DOHH2 (cell line): ENCODE results near the gene SCN2B.

Experiments
- H3F3A ChIP-seq: fragments of 200-600 bp; sonication (generic), shearing (Covaris generic); 2 replicates; pipeline ENCODE4 v1.6.0; 2016; ENCODE audit warnings: antibody characterized with exemption, mild to moderate bottlenecking; ENCODE audit not compliant: control insufficient read depth, insufficient read depth
- H3K27ac ChIP-seq: fragments of 200-600 bp; sonication (generic); 2 replicates; pipeline ENCODE4 v1.5.1; 2014; ENCODE audit warnings: low read depth, mild to moderate bottlenecking, low read length, moderate library complexity
- H3K27me3 ChIP-seq: fragments of 200-600 bp; sonication (generic); 2 replicates; pipeline ENCODE4 v1.6.1; 2014; ENCODE audit warnings: mild to moderate bottlenecking, low read length, mixed read lengths; ENCODE audit not compliant: control insufficient read depth
- H3K36me3 ChIP-seq: fragments of 200-600 bp; sonication (generic); 2 replicates; pipeline ENCODE4 v1.6.1; 2014; ENCODE audit warnings: mild to moderate bottlenecking, low read length, moderate library complexity, mixed read lengths; ENCODE audit not compliant: control insufficient read depth
- H3K4me1 ChIP-seq: fragments of 200-600 bp; sonication (generic); 2 replicates; pipeline ENCODE4 v1.6.1; 2014; ENCODE audit warnings: mild to moderate bottlenecking, low read length, mixed read lengths; ENCODE audit not compliant: control insufficient read depth
- H3K4me2 ChIP-seq: fragments of 200-600 bp; sonication (generic); 2 replicates; pipeline ENCODE4 v1.6.0; 2014; ENCODE audit warnings: mild to moderate bottlenecking, low read length, moderate library complexity
- H3K4me3 ChIP-seq: fragments of 200-600 bp; sonication (generic); 2 replicates; pipeline ENCODE4 v1.5.1; 2014; ENCODE audit warnings: mild to moderate bottlenecking, low read length, mixed read lengths
- H3K79me2 ChIP-seq: fragments of 200-600 bp; sonication (generic); 2 replicates; pipeline ENCODE4 v1.6.1; 2014; ENCODE audit warnings: mild to moderate bottlenecking, low read length, mixed read lengths; ENCODE audit not compliant: control insufficient read depth
- H3K9me2 ChIP-seq: fragments of 200-600 bp; sonication (generic); replicated peaks from 2 replicates; pipeline ENCODE4 v1.6.1; 2014; ENCODE audit warnings: mild to moderate bottlenecking, low read length, mixed read lengths; ENCODE audit not compliant: control insufficient read depth
- H3K9me3 ChIP-seq: fragments of 200-600 bp; sonication (generic); 2 replicates; pipeline ENCODE4 v1.6.1; 2014; ENCODE audit warnings: antibody characterized with exemption, low read length, mixed read lengths; ENCODE audit not compliant: control insufficient read depth, insufficient read depth
- H4K20me1 ChIP-seq: fragments of 200-600 bp; sonication (generic); 2 replicates; pipeline ENCODE4 v1.6.0; 2014; ENCODE audit warnings: low read depth, mild to moderate bottlenecking, antibody characterized with exemption, low read length, moderate library complexity; ENCODE audit not compliant: control insufficient read depth, insufficient read depth
- EZH2phosphoT487 ChIP-seq: fragments of 200-600 bp; sonication (generic); IDR thresholded peaks from 2 replicates; pipeline ENCODE4 v1.6.1; 2017; ENCODE audit warnings: borderline replicate concordance, mild to moderate bottlenecking, antibody characterized with exemption, low read length, moderate library complexity, mixed read lengths
- TF ChIP-seq, protein P1 (sequence below): fragments of 200-600 bp; sonication (generic); IDR thresholded peaks from one replicate; pipeline ENCODE4 v1.5.1; 2014; ENCODE audit warnings: antibody characterized with exemption, mild to moderate bottlenecking, low read depth, low read length; ENCODE audit not compliant: poor library complexity, severe bottlenecking

SCN2B gene

DNA sequence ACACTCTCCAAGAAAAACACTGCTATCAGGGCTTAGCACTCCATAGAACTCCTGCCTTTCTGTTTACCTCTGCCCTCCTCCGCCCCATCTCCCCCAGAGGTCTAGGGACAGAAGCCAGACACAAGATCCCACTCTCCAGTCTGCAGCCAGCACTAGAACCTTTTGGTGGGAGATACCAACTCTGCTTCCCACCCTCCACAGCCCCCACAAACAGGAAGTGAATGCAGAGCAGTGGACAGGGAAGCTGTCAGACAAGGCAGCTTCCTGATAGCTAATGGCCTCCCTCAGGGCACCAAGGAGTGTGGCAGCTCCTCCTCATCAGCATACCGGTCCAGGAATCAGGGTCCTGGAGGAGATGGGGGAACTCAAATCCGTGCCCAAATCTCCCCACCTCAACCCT, 28.9 kb downstream of the SCN2B start:
- H3K4me1 ChIP-seq: peaks cover 11% of the 10 kb centered on the region; the same call in 1 of the 2 replicates
- no peak overlapping the region for H3K4me3 ChIP-seq
- no peak for TF ChIP-seq EZH2phosphoT487
- TF ChIP-seq, protein P1, sequence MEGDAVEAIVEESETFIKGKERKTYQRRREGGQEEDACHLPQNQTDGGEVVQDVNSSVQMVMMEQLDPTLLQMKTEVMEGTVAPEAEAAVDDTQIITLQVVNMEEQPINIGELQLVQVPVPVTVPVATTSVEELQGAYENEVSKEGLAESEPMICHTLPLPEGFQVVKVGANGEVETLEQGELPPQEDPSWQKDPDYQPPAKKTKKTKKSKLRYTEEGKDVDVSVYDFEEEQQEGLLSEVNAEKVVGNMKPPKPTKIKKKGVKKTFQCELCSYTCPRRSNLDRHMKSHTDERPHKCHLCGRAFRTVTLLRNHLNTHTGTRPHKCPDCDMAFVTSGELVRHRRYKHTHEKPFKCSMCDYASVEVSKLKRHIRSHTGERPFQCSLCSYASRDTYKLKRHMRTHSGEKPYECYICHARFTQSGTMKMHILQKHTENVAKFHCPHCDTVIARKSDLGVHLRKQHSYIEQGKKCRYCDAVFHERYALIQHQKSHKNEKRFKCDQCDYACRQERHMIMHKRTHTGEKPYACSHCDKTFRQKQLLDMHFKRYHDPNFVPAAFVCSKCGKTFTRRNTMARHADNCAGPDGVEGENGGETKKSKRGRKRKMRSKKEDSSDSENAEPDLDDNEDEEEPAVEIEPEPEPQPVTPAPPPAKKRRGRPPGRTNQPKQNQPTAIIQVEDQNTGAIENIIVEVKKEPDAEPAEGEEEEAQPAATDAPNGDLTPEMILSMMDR: no peak
- H3K4me2 ChIP-seq: no peak overlapping the region
- H3K27ac ChIP-seq: no peak overlapping the region
- H3F3A ChIP-seq: no peaks in the 10 kb centered on the region
- no peaks in the 10 kb centered on the region for H4K20me1 ChIP-seq
- no peaks in the 10 kb centered on the region for H3K9me3 ChIP-seq
- H3K79me2 ChIP-seq: no peaks in the 10 kb centered on the region
- H3K9me2 ChIP-seq: no peaks in the 10 kb centered on the region
- no peaks in the 10 kb centered on the region for H3K36me3 ChIP-seq
- H3K27me3 ChIP-seq: peaks cover 72% of the 10 kb centered on the region

DNA sequence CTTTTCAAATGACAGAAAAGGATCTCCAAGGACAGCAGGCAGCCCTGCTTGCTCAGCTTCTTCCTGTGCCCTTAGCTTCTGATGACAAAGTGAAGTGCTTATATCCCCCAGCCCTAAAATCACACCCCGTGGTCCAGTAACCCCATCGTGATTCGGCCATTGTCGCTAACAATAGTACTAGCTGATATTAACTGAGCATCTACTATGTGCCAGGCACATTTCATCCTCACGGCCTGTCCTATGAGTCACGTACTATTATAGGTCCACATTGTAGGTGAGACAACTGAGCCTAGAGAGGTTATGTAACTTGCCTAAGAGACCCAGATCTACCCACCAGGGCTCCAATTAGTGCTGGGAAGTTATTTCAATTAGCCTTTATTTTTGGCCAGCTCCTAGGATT, 29.9 kb downstream of the SCN2B start:
- peaks cover 70% of the 10 kb centered on the region for H3K27me3 ChIP-seq
- no peaks in the 10 kb centered on the region for H3K79me2 ChIP-seq
- H3K9me2 ChIP-seq: no peaks in the 10 kb centered on the region
- no peaks in the 10 kb centered on the region for H3K9me3 ChIP-seq
- H3K27ac ChIP-seq: no peak overlapping the region
- H4K20me1 ChIP-seq: no peaks in the 10 kb centered on the region
- H3K36me3 ChIP-seq: no peaks in the 10 kb centered on the region
- H3K4me3 ChIP-seq: no peak overlapping the region
- H3F3A ChIP-seq: no peaks in the 10 kb centered on the region
- peaks cover 11% of the 10 kb centered on the region; the same call in 1 of the 2 replicates for H3K4me1 ChIP-seq
- TF ChIP-seq, protein P1: no peak
- TF ChIP-seq EZH2phosphoT487: no peak
- no peak overlapping the region for H3K4me2 ChIP-seq

DNA sequence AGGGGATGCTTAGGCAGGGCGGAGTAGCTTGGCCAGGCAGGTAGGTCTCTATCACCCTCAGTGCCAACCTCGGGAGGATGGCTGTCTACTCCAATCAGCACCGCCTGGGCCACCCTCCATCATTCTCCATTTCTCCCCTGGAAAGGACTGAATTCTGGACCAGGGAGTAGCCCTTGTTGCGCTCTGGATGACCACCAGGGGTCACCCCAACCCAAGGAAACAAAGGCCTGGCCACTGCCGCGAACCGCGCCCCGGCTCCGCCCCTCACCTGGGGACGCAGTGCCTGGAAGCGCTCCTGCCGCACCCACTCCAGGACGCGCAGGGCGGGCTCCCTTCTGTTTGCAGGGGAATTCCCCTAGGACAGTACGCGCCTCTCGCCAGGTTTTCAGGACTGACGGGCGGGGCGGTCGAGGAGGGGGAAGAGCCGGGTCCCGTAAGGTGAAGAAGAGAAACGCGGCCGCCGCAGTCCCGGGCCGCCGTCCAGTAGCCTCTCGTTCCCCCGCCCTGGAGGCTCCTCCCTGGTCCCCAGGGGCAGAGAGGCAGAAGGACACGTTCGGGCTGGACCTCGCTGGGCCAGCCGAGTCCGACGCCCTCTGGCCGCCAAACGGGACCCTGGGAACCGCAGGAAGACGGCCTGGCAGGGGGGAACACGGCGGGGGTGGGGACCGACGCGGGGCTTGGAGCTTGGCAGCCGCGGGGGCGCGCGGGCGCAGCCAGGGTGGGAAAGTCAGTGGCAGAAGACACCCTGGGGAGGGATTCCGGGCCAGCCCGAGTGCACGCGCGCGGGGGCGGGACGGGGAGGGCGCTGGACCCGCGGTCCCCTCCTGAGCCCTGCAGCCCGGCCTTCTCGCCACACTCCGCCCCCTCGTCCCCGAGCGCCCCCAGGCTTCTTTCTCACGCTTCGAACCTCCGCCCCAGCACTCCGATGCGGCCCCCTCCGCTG, 30.9 kb downstream of the SCN2B start:
- H3K27ac ChIP-seq: no peak overlapping the region
- TF ChIP-seq EZH2phosphoT487: no peak
- TF ChIP-seq, protein P1: peak; percentile 90

More for the DNA sequence above, 30.9 kb downstream of the SCN2B start:
- H3K9me2 ChIP-seq: no peaks in the 10 kb centered on the region
- no peaks in the 10 kb centered on the region for H3K79me2 ChIP-seq
- no peaks in the 10 kb centered on the region for H3K36me3 ChIP-seq
- no peaks in the 10 kb centered on the region for H3F3A ChIP-seq
- no peaks in the 10 kb centered on the region for H4K20me1 ChIP-seq
- H3K4me1 ChIP-seq: peaks cover 11% of the 10 kb centered on the region; the same call in 1 of the 2 replicates
- H3K9me3 ChIP-seq: no peaks in the 10 kb centered on the region
- H3K27me3 ChIP-seq: peaks cover 73% of the 10 kb centered on the region
- H3K4me3 ChIP-seq: peak overlapping the region; percentile 71
- peak overlapping the region; percentile 76 for H3K4me2 ChIP-seq
